ENCODE measurements around the gene ESAM. TPM values are rescaled to one million over a fixed set of nuclear protein-coding genes. Genes with fewer than 3 reads are reported as not detected.

Gene ESAM
- total and polyA plus RNA-seq, 10 of the 15 experiments (the other 5 are each of a cell fraction or from before 2014, with no cell fraction given), result 2.7 to 43.6 (median 19.5) TPM

- CTCF ChIA-PET, result interaction anchor here (0.7 to 2.7 kb wide), 6 partner anchors 7 to 49 kb away, joined by 3 to 9 read pairs (median 6); no protein-coding TSS in a partner anchor
- POLR2A ChIA-PET, result interaction anchor here (0.5 to 1.4 kb wide), 2 partner anchors 8 to 12 kb away, joined by 3 to 4 read pairs; no protein-coding TSS in a partner anchor
- RAD21 ChIA-PET (ENCODE audit: unreplicated experiment), result interaction anchor here (1.0 to 1.4 kb wide), 4 partner anchors 8 to 44 kb away, joined by 3 to 6 read pairs (median 4); partner anchors contain the start of genes NRGN, SIAE and SPA17
- Histone ChIP-seq H3K4me1 (ENCODE audit: control insufficient read depth, insufficient read depth, low read length) (no peaks in the 10 kb centered on the region; the same call in 1 of the 2 replicates), H3K36me3 (ENCODE audit: control insufficient read depth in 2 of 2, insufficient read depth in 2 of 2, low read length in 1 of 2) (no peaks in the 10 kb centered on the region), H3K9me3 (replicated peaks; ENCODE audit: control insufficient read depth, insufficient read depth, low read length) (no peaks in the 10 kb centered on the region), H3K9ac (ENCODE audit: control insufficient read depth, insufficient read depth, low read length) (no peak overlapping the region), H3K79me2 (ENCODE audit: control insufficient read depth, insufficient read depth, low read length) (no peaks in the 10 kb centered on the region), H4K20me1 (ENCODE audit: control insufficient read depth, insufficient read depth) (no peaks in the 10 kb centered on the region), H3K27ac (ENCODE audit: control insufficient read depth, insufficient read depth) (no peak overlapping the region), H3K4me2 (ENCODE audit: control insufficient read depth, insufficient read depth) (peak overlapping the region; percentile 74), H2AFZ (ENCODE audit: control insufficient read depth, low read depth, low read length) (no peak overlapping the region), H3K27me3 (replicated peaks in 1 of 2; ENCODE audit: control insufficient read depth in 2 of 2, insufficient read depth in 2 of 2, low read length in 1 of 2) (peaks cover 0 to 13% of the 10 kb centered on the region in 2 experiments; a peak in 2 of 4 replicates), H3K4me3 (no peak overlapping the region; the same call in 1 of the 2 replicates)
- ATAC-seq (peak; percentile 80), FAIRE-seq (no peak), DNase-seq (ENCODE audit: low read depth, low spot score) (no peak)
- in situ Hi-C loops (cut with MboI), result no loop called here
- intact Hi-C loops (cut with micrococcal nuclease; ENCODE audit: unreplicated experiment), result loop anchor here (2.0 kb wide), 1 partner anchor 43 kb away; no protein-coding TSS in a partner anchor
- no TSS peak for BruUV-seq (replicated peaks)
- SMC1A ChIA-PET (ENCODE audit: uncharacterized antibody, unreplicated experiment), result interaction anchor here (0.6 to 1.7 kb wide), 9 partner anchors 9 to 95 kb away, joined by 3 to 5 read pairs (median 3); partner anchors contain the start of gene TBRG1
- WGBS (ENCODE audit: insufficient coverage, insufficient replicate concordance, low lambda C conversion rate, missing lambda C conversion rate), result 3% methylated on average over 45 of the region's 45 CpGs
- TF ChIP-seq, protein P1, sequence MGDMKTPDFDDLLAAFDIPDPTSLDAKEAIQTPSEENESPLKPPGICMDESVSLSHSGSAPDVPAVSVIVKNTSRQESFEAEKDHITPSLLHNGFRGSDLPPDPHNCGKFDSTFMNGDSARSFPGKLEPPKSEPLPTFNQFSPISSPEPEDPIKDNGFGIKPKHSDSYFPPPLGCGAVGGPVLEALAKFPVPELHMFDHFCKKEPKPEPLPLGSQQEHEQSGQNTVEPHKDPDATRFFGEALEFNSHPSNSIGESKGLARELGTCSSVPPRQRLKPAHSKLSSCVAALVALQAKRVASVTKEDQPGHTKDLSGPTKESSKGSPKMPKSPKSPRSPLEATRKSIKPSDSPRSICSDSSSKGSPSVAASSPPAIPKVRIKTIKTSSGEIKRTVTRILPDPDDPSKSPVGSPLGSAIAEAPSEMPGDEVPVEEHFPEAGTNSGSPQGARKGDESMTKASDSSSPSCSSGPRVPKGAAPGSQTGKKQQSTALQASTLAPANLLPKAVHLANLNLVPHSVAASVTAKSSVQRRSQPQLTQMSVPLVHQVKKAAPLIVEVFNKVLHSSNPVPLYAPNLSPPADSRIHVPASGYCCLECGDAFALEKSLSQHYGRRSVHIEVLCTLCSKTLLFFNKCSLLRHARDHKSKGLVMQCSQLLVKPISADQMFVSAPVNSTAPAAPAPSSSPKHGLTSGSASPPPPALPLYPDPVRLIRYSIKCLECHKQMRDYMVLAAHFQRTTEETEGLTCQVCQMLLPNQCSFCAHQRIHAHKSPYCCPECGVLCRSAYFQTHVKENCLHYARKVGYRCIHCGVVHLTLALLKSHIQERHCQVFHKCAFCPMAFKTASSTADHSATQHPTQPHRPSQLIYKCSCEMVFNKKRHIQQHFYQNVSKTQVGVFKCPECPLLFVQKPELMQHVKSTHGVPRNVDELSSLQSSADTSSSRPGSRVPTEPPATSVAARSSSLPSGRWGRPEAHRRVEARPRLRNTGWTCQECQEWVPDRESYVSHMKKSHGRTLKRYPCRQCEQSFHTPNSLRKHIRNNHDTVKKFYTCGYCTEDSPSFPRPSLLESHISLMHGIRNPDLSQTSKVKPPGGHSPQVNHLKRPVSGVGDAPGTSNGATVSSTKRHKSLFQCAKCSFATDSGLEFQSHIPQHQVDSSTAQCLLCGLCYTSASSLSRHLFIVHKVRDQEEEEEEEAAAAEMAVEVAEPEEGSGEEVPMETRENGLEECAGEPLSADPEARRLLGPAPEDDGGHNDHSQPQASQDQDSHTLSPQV (IDR thresholded peaks at IDR 0.05), result no peak
- TF ChIP-seq MEF2B (IDR thresholded peaks at IDR 0.05; ENCODE audit: partially characterized antibody, poor library complexity, severe bottlenecking) (peak; percentile 62), MTA2 (IDR thresholded peaks at IDR 0.05; ENCODE audit: low read depth) (peak; percentile 70), BHLHE40 (IDR thresholded peaks at IDR 0.05; ENCODE audit: borderline replicate concordance in 1 of 2, low read depth in 2 of 2, low read length in 1 of 2) (peak in 1 of 2 experiments; percentile 31; a peak in 1 of 4 replicates), IKZF2 (IDR thresholded peaks at IDR 0.05) (peak; percentile 69 to 76), TCF7 (IDR thresholded peaks at IDR 0.05; ENCODE audit: borderline replicate concordance) (no peak), LARP7 (IDR thresholded peaks at IDR 0.05) (0 out of 2 replicates have a peak, but pooled peaks have one; percentile 22), ZNF207 (IDR thresholded peaks at IDR 0.05; ENCODE audit: borderline replicate concordance) (no peak), ATF7 (IDR thresholded peaks at IDR 0.05; ENCODE audit: low read depth) (no peak), SMC3 (IDR thresholded peaks at IDR 0.05; ENCODE audit: borderline replicate concordance, low read length) (no peak), SMARCA5 (IDR thresholded peaks at IDR 0.05) (no peak)
- TF ChIP-seq, protein P2, sequence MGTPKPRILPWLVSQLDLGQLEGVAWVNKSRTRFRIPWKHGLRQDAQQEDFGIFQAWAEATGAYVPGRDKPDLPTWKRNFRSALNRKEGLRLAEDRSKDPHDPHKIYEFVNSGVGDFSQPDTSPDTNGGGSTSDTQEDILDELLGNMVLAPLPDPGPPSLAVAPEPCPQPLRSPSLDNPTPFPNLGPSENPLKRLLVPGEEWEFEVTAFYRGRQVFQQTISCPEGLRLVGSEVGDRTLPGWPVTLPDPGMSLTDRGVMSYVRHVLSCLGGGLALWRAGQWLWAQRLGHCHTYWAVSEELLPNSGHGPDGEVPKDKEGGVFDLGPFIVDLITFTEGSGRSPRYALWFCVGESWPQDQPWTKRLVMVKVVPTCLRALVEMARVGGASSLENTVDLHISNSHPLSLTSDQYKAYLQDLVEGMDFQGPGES (IDR thresholded peaks at IDR 0.05), result no peak
- TF ChIP-seq, protein P3, sequence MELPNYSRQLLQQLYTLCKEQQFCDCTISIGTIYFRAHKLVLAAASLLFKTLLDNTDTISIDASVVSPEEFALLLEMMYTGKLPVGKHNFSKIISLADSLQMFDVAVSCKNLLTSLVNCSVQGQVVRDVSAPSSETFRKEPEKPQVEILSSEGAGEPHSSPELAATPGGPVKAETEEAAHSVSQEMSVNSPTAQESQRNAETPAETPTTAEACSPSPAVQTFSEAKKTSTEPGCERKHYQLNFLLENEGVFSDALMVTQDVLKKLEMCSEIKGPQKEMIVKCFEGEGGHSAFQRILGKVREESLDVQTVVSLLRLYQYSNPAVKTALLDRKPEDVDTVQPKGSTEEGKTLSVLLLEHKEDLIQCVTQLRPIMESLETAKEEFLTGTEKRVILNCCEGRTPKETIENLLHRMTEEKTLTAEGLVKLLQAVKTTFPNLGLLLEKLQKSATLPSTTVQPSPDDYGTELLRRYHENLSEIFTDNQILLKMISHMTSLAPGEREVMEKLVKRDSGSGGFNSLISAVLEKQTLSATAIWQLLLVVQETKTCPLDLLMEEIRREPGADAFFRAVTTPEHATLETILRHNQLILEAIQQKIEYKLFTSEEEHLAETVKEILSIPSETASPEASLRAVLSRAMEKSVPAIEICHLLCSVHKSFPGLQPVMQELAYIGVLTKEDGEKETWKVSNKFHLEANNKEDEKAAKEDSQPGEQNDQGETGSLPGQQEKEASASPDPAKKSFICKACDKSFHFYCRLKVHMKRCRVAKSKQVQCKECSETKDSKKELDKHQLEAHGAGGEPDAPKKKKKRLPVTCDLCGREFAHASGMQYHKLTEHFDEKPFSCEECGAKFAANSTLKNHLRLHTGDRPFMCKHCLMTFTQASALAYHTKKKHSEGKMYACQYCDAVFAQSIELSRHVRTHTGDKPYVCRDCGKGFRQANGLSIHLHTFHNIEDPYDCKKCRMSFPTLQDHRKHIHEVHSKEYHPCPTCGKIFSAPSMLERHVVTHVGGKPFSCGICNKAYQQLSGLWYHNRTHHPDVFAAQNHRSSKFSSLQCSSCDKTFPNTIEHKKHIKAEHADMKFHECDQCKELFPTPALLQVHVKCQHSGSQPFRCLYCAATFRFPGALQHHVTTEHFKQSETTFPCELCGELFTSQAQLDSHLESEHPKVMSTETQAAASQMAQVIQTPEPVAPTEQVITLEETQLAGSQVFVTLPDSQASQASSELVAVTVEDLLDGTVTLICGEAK (IDR thresholded peaks at IDR 0.05; ENCODE audit: borderline replicate concordance), result no peak
Measured at GRCh38 chr11:124717786-124718651, 44.1 kb downstream of the ESAM start.

Measured in GM12878 (cell line).